SK-N-SH (cell line): ENCODE data around the gene BDKRB2.

Source experiments
- CTCF ChIP-seq: fragments of 200-600 bp; sonication (generic); IDR thresholded peaks from 2 replicates; pipeline ENCODE4 v1.6.1; 2017; ENCODE audit warnings: antibody characterized with exemption, mild to moderate bottlenecking, moderate library complexity
- NFIC ChIP-seq: IDR thresholded peaks from 2 replicates; pipeline ENCODE4 v1.4.0; 2012; ENCODE audit warnings: borderline replicate concordance
- REST ChIP-seq: IDR thresholded peaks from 2 replicates; pipeline ENCODE4 v1.6.1; 2012; ENCODE audit warnings: mild to moderate bottlenecking, low read depth, low read length, moderate library complexity
- USF2 ChIP-seq: fragments of 150-350 bp; IDR thresholded peaks from 2 replicates; pipeline ENCODE4 v1.6.1; 2017; ENCODE audit warnings: antibody characterized with exemption, low read length, low read depth, borderline replicate concordance

GRCh38 chr14:96271421-96271762, 66.8 kb downstream of the BDKRB2 start:
- TF ChIP-seq CTCF (no peak), USF2 (no peak), REST (no peak), NFIC (no peak)
